ENCODE data around the gene UBASH3A.

Gene UBASH3A

DNA sequence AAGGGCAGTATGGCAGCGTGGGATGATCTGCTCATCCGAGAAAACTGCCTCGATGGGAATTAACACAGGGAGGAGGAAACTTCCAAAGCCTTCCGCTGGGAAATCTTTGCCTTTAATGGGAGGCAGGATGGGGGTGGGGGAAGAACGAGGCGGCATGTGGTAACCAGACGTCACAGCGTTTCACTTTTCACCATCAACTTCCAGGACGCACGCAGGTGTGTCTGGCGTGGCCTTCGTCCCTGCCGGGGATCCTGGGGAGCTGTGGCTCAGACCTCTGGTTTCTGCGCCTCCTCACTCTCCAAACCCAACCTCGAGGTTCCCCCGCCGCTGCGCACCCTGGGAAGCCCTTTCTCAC, 92.0 kb downstream of the UBASH3A start:
- DNase-seq: no peak

DNA sequence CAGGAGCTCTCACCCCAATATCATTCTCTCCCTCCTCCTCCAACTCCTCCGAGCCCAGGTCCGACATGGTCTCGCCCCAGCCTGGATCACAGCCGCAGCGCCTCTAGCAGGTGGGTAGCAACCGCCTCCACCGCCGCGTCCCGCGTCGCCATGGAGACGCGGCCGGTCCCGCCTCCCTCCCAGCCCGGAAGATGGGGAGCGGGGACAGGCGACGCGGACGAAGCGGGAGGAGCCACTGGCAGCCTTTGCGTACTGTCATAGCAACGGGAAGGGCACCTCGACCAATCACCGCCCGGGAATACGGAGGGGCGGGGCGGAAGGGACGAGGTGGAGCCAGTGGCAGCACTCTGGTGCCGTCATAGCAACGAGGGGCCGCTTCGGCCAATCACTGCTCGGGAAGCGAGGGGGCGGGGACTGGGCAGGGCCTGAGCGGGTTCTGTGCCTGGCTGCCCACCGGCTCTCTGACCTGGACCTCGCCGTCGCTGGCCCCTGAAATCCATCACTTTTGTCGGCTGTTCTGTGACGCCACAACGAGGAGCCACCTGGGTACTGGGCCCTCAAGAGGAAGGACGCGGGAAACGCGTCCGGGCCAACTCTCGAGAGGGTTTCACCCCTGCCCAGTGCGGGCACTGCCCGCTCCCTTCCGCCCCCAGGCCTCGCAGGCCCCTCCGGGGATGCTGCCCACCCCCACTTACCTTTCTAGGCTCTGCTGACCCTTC, 92.6 kb downstream of the UBASH3A start, which contains the start of gene RSPH1:
Gene RSPH1, minus strand, starts transcription at position 105 of the 719 bp plus-strand sequence. Its CDS starts 38 bp downstream, at position 67.
- peak; percentile 98 for DNase-seq

DNA sequence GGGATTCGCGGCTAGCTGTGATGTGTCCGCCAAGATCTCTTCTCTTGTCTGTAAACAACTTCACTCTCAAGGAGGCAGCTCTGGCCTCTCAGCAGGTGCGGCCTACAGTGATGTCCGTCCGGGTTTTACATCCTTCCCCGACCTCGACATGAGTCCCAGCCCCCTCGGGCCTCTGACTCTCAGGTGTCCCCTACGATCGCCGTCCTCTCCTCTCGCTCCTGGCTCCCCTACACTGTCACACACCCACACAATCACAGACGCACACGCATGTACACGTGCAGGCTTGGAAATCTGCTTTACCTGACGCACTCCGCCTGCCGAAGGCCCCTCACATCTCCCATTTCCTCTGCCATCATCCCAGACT, 93.1 kb downstream of the UBASH3A start:
- DNase-seq: no peak

All from MV-4-11 (cell line).